ENCODE results near the gene RND3.

GRCh38 chr2:150464270-150464669, 23.2 kb downstream of the RND3 start:
- TF ChIP-seq CTCF (IDR thresholded peaks at IDR 0.05) (no peak), POLR2AphosphoS5 (IDR thresholded peaks at IDR 0.05) (no peak)
